Endodermal cell (in vitro differentiated cells): ENCODE results near the gene MAPK1. TPM values are rescaled to one million over a fixed set of nuclear protein-coding genes. Genes with fewer than 3 reads are reported as not detected.

ENCODE experiments used
- DNase-seq: peaks from one replicate; pipeline ENCODE4 v3.0.0-alpha.2; 2017
- H3K27ac ChIP-seq: 2 replicates; pipeline ENCODE4 v1.5.1; 2013; ENCODE audit warnings: mild to moderate bottlenecking, low read depth, low read length, moderate library complexity
- H3K27me3 ChIP-seq: 2 replicates; pipeline ENCODE4 v1.6.1; 2013; ENCODE audit warnings: mild to moderate bottlenecking, low read length, moderate library complexity; ENCODE audit not compliant: insufficient read depth, control insufficient read depth, poor library complexity, severe bottlenecking
- H3K36me3 ChIP-seq: 2 replicates; pipeline ENCODE4 v1.7.0; 2013; ENCODE audit warnings: mild to moderate bottlenecking, low read length, moderate library complexity; ENCODE audit not compliant: control insufficient read depth, insufficient read depth
- H3K4me1 ChIP-seq: one replicate; pipeline ENCODE4 v1.7.0; 2013; ENCODE audit warnings: low read length; ENCODE audit not compliant: control insufficient read depth, insufficient read depth
- H3K4me3 ChIP-seq: 2 replicates; pipeline ENCODE4 v1.5.1; 2013; ENCODE audit warnings: mild to moderate bottlenecking, low read length, moderate library complexity
- H3K9ac ChIP-seq: 2 replicates; pipeline ENCODE4 v1.6.1; 2013; ENCODE audit warnings: mild to moderate bottlenecking, low read length, moderate library complexity; ENCODE audit not compliant: poor library complexity, severe bottlenecking; ENCODE audit errors: extremely low read depth
- H3K9me3 ChIP-seq: 2 replicates; pipeline ENCODE4 v1.6.1; 2013; ENCODE audit warnings: mild to moderate bottlenecking, low read length, moderate library complexity; ENCODE audit not compliant: control insufficient read depth
- H3K27ac Mint-ChIP-seq: 2 replicates; pipeline ENCODE4 v1.8.0; 2020; ENCODE audit warnings: mixed read lengths
- H3K27me3 Mint-ChIP-seq: 2 replicates; pipeline ENCODE4 v1.8.0; 2021; ENCODE audit warnings: mild to moderate bottlenecking, mixed read lengths; ENCODE audit not compliant: insufficient read depth
- H3K36me3 Mint-ChIP-seq: 2 replicates; pipeline ENCODE4 v1.8.0; 2020; ENCODE audit warnings: low read depth, mixed read lengths
- H3K4me1 Mint-ChIP-seq: 2 replicates; pipeline ENCODE4 v1.8.0; 2020; ENCODE audit warnings: mixed read lengths
- H3K4me3 Mint-ChIP-seq: 2 replicates; pipeline ENCODE4 v1.8.0; 2020; ENCODE audit warnings: mild to moderate bottlenecking, moderate library complexity, mixed read lengths
- H3K9me3 Mint-ChIP-seq: 2 replicates; pipeline ENCODE4 v1.8.0; 2020; ENCODE audit warnings: mild to moderate bottlenecking, mixed read lengths
- WGBS, 2 experiments: methylation state at CpG; one replicate each; pipeline versions ENCODE4 v1.1.5 to v1.1.7; 2013; ENCODE audit warnings: missing lambda C conversion rate in 2 of 2, mixed read lengths in 1 of 2; ENCODE audit not compliant: insufficient coverage in 1 of 2, insufficient read length in 1 of 2; 5-methylcytosine and 5-hydroxymethylcytosine counted together
- total RNA-seq, 2 donors: library from RNA; stranded (reverse); fragmentation: NEBNext Ultra II Directional in 1 of 2; extraction: Animal tissue kit (Norgen Biotek cat#: 25700) in 1 of 2; gene quantifications; 2 replicates in 1 of 2; 3 replicates in 1 of 2; pipeline ENCODE4 v1.2.1, GENCODE V29; 2021
- TF ChIP-seq, protein P1 (sequence below): fragments of 200-600 bp; sonication (generic); conservative IDR thresholded peaks from 2 replicates; pipeline ENCODE4 v1.5.0; 2021; ENCODE audit warnings: antibody characterized with exemption, mild to moderate bottlenecking

Gene MAPK1
- total RNA-seq, 2 donors from 2014 or later: 76.8 to 78.6 TPM

DNA sequence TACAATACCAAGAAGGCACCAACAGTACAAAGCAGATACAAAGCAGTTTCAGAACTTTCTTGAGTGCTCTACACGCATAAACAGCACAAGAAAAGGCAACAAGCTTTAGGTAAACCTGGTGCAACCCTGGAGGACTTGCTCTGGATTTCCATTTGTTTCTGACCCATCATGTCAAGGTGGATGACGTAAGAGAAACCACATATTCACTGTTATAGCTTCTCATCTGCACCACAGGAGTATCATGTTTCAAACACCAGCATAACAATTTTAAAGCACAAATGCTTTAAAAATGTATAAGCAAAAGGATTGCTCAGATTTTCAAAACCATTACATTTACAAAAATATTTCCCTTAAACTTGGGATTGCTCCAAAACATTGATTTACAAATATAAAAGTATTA lies 106.8 kb downstream of the MAPK1 start:
- Mint-ChIP-seq H3K36me3 (peaks cover 45% of the 10 kb centered on the region), H3K9me3 (no peaks in the 10 kb centered on the region), H3K4me3 (no peak overlapping the region), H3K4me1 (peaks cover 3% of the 10 kb centered on the region), H3K27ac (no peak overlapping the region), H3K27me3 (no peaks in the 10 kb centered on the region)
- TF ChIP-seq, protein P1, sequence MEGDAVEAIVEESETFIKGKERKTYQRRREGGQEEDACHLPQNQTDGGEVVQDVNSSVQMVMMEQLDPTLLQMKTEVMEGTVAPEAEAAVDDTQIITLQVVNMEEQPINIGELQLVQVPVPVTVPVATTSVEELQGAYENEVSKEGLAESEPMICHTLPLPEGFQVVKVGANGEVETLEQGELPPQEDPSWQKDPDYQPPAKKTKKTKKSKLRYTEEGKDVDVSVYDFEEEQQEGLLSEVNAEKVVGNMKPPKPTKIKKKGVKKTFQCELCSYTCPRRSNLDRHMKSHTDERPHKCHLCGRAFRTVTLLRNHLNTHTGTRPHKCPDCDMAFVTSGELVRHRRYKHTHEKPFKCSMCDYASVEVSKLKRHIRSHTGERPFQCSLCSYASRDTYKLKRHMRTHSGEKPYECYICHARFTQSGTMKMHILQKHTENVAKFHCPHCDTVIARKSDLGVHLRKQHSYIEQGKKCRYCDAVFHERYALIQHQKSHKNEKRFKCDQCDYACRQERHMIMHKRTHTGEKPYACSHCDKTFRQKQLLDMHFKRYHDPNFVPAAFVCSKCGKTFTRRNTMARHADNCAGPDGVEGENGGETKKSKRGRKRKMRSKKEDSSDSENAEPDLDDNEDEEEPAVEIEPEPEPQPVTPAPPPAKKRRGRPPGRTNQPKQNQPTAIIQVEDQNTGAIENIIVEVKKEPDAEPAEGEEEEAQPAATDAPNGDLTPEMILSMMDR: no peak
- Histone ChIP-seq H3K9ac (no peak overlapping the region), H3K27me3 (no peaks in the 10 kb centered on the region), H3K4me3 (no peak overlapping the region), H3K9me3 (no peaks in the 10 kb centered on the region), H3K36me3 (peaks cover 80% of the 10 kb centered on the region), H3K27ac (no peak overlapping the region), H3K4me1 (no peaks in the 10 kb centered on the region)
- 91 to 99% methylated on average over 2 of the region's 2 CpGs for WGBS, 2 experiments
- DNase-seq: no peak

DNA sequence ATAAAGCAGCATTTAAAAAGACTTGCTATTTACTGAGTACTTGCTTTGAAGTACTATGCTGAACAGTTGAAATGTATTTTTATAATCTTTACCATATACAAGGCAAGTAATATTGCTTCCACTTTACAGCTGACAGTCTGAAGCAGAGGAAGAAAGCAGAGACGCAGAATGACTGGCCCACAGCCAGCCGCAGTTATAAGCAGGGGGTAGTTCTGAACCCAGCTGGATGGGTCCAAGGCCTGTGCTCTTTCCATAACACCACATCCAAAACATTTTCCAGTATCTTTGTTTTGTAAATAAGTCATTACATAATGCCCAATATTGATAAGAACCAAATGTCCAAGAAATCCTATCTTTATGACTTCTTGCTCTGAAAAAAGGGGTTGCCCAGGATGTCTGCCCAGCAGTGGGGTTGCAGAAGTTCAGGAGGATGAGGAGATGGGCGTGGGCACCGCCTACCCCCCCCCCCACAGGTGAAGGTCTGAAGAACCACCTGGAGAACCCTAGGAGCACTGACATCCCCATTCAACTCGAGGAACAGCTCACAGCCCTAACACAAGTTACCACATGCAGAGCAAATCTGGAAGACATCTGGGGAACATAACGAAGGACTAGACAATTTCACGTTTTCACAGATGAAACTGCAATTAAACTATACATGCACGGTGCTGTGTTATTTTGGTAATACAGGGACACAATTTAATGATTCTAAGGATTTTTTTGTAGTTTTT lies 107.6 kb downstream of the MAPK1 start:
- no peaks in the 10 kb centered on the region for H3K27me3 Mint-ChIP-seq
- TF ChIP-seq, protein P1: no peak
- 91 to 100% methylated on average over 4 to 7 of the region's 8 CpGs for WGBS, 2 experiments
- H3K9me3 ChIP-seq: no peaks in the 10 kb centered on the region
- H3K9me3 Mint-ChIP-seq: no peaks in the 10 kb centered on the region
- no peak overlapping the region for H3K9ac ChIP-seq
- peaks cover 72% of the 10 kb centered on the region for H3K36me3 ChIP-seq
- peaks cover 10% of the 10 kb centered on the region for H3K4me1 Mint-ChIP-seq
- no peak overlapping the region for H3K4me3 ChIP-seq
- H3K27ac Mint-ChIP-seq: no peak overlapping the region
- no peak for DNase-seq
- H3K4me1 ChIP-seq: no peaks in the 10 kb centered on the region
- no peaks in the 10 kb centered on the region for H3K27me3 ChIP-seq
- H3K36me3 Mint-ChIP-seq: peaks cover 38% of the 10 kb centered on the region
- no peak overlapping the region for H3K4me3 Mint-ChIP-seq
- H3K27ac ChIP-seq: peak overlapping the region; percentile 24

DNA sequence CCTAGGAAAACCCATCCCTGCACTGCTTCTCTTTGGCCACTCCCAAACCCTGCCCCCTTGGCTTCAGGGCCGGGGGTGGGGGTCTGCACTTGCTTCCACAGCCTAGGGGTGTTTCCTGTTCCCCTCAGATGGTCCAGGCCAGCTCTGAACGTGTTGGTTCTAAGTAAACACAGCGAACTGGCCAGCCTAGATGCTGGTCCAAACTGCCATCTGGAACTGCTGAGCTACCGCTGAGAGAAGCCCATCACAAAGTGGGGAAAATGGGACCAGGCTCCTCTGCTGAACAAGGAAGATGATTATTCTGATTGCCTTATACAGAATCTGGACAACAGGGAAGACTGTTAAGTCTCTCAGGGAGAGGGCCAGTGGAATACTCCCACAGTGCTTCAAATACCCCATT lies 108.4 kb downstream of the MAPK1 start:
- Histone ChIP-seq H3K27me3 (no peaks in the 10 kb centered on the region), H3K4me3 (no peak overlapping the region), H3K9me3 (no peaks in the 10 kb centered on the region), H3K4me1 (no peaks in the 10 kb centered on the region), H3K9ac (no peak overlapping the region), H3K27ac (peak overlapping the region; percentile 24), H3K36me3 (peaks cover 65% of the 10 kb centered on the region)
- TF ChIP-seq, protein P1: no peak
- WGBS, 2 experiments: 92 to 94% methylated on average over 4 of the region's 4 CpGs
- Mint-ChIP-seq H3K9me3 (no peaks in the 10 kb centered on the region), H3K27ac (no peak overlapping the region), H3K27me3 (no peaks in the 10 kb centered on the region), H3K4me1 (peaks cover 16% of the 10 kb centered on the region), H3K36me3 (peaks cover 31% of the 10 kb centered on the region), H3K4me3 (no peak overlapping the region)
- no peak for DNase-seq
